Endothelial cell of umbilical vein (primary cell): ENCODE data around the gene DTL. TPM values are rescaled to one million over a fixed set of nuclear protein-coding genes. Genes with fewer than 3 reads are reported as not detected.

Experiments used
- BruUV-seq: library from RNA; stranded (reverse); fragments of 400-500 nt; replicated peaks from 2 replicates; lab custom pipeline; 2021; lab: Mats Ljungman, UMichigan
- CTCF ChIA-PET: fragments of 300-600, 350-600 bp; sonication (Branson Sonifier 250); formaldehyde crosslinking; loops from one replicate; lab custom pipeline; 2021; ENCODE audit warnings: antibody characterized with exemption, inconsistent platforms; lab: Charles Lee
- POLR2A ChIA-PET: fragments of 300-600, 350-600 bp; sonication (Branson Sonifier 250); formaldehyde crosslinking; loops from one replicate; lab custom pipeline; 2021; ENCODE audit warnings: antibody characterized with exemption, inconsistent platforms; lab: Charles Lee
- DNase-seq: peaks from one replicate; pipeline ENCODE4 v3.0.0-alpha.2; 2011; ENCODE audit warnings: low read depth, low spot score
- FAIRE-seq: peaks from 2 replicates; lab custom pipeline; 2011; peaks lifted over from hg19 to GRCh38; lab: Jason Lieb, UNC
- H2AFZ ChIP-seq: 2 replicates; pipeline ENCODE4 v1.6.0; 2012; ENCODE audit warnings: low read depth, low read length, control low read depth, inconsistent platforms
- H3K27ac ChIP-seq: 2 replicates; pipeline ENCODE4 v1.5.1; 2011; ENCODE audit warnings: low read depth, mild to moderate bottlenecking, control low read depth, low read length, moderate library complexity; ENCODE audit not compliant: insufficient read depth
- H3K27me3 ChIP-seq, 2 experiments: 2 replicates each; pipeline versions ENCODE4 v1.6.0 to v1.6.1; 2011; ENCODE audit warnings: low read length in 2 of 2, mixed read lengths in 1 of 2; ENCODE audit not compliant: control insufficient read depth in 2 of 2, insufficient read depth in 2 of 2
- H3K36me3 ChIP-seq, 2 experiments: 2 replicates in 1 of 2; 3 replicates in 1 of 2; pipeline ENCODE4 v1.5.1; 2011; ENCODE audit warnings: low read length in 2 of 2, mild to moderate bottlenecking in 1 of 2, moderate library complexity in 1 of 2; ENCODE audit not compliant: control insufficient read depth in 2 of 2, insufficient read depth in 2 of 2; ENCODE audit errors: extremely low read depth in 1 of 2
- H3K4me1 ChIP-seq: 3 replicates; pipeline ENCODE4 v1.5.1; 2011; ENCODE audit warnings: mild to moderate bottlenecking, low read length; ENCODE audit not compliant: control insufficient read depth, insufficient read depth; ENCODE audit errors: extremely low read depth
- H3K4me2 ChIP-seq: 2 replicates; pipeline ENCODE4 v1.6.1; 2011; ENCODE audit warnings: low read length, control low read depth, mixed read lengths; ENCODE audit not compliant: insufficient read depth
- H3K4me3 ChIP-seq, 3 experiments: fragments of 200-600 bp in 1 of 3; sonication (generic), shearing (Covaris generic) in 1 of 3; replicated peaks in 1 of 3; 2 replicates each; pipeline ENCODE4 v1.5.1; 2011 to 2016; ENCODE audit warnings: control low read depth in 3 of 3, low read length in 3 of 3, mild to moderate bottlenecking in 2 of 3, inconsistent platforms in 1 of 3, low read depth in 1 of 3, moderate library complexity in 1 of 3; ENCODE audit not compliant: insufficient read depth in 1 of 3
- H3K79me2 ChIP-seq: 2 replicates; pipeline ENCODE4 v1.6.0; 2012; ENCODE audit warnings: low read length, inconsistent platforms; ENCODE audit not compliant: control insufficient read depth, insufficient read depth
- H3K9ac ChIP-seq: replicated peaks from 2 replicates; pipeline ENCODE3; 2011; ENCODE audit warnings: low read length, control low read depth; ENCODE audit not compliant: insufficient read depth; ENCODE audit errors: extremely low read depth
- H3K9me1 ChIP-seq: replicated peaks from 3 replicates; pipeline ENCODE4 v1.6.0; 2011; ENCODE audit warnings: mild to moderate bottlenecking, low read length; ENCODE audit not compliant: control insufficient read depth, insufficient read depth; ENCODE audit errors: extremely low read depth
- H3K9me3 ChIP-seq: replicated peaks from 2 replicates; pipeline ENCODE4 v1.5.1; 2012; ENCODE audit warnings: low read length, inconsistent platforms; ENCODE audit not compliant: control insufficient read depth, insufficient read depth
- H4K20me1 ChIP-seq: replicated peaks from 2 replicates; pipeline ENCODE3; 2011; ENCODE audit warnings: mild to moderate bottlenecking, low read length; ENCODE audit not compliant: control insufficient read depth, insufficient read depth; ENCODE audit errors: extremely low read depth
- EZH2 ChIP-seq: IDR thresholded peaks from 2 replicates; pipeline ENCODE4 v1.6.1; 2012; ENCODE audit warnings: borderline replicate concordance, low read depth, mild to moderate bottlenecking, moderate library complexity, low read length, inconsistent platforms; ENCODE audit not compliant: severe bottlenecking
- FOS ChIP-seq: IDR thresholded peaks from 2 replicates; pipeline ENCODE4 v1.6.1; 2011; ENCODE audit warnings: mild to moderate bottlenecking, low read length, moderate library complexity, borderline replicate concordance; ENCODE audit not compliant: insufficient read depth
- GATA2 ChIP-seq: IDR thresholded peaks from 2 replicates; pipeline ENCODE4 v1.7.0; 2011; ENCODE audit warnings: low read depth, mild to moderate bottlenecking, moderate library complexity, mixed read lengths, low read length; ENCODE audit not compliant: insufficient read length, insufficient read depth
- JUN ChIP-seq: IDR thresholded peaks from 2 replicates; pipeline ENCODE4 v1.6.1; 2011; ENCODE audit warnings: borderline replicate concordance, low read depth; ENCODE audit not compliant: insufficient read length, insufficient read depth
- MYC ChIP-seq: IDR thresholded peaks from one replicate; pipeline ENCODE4 v1.6.1; 2011; ENCODE audit warnings: mild to moderate bottlenecking, low read depth, low read length
- POLR2A ChIP-seq: IDR thresholded peaks from 2 replicates; pipeline ENCODE4 v1.6.1; 2012; ENCODE audit warnings: low read depth, mild to moderate bottlenecking, control low read depth, low read length
- POLR2AphosphoS5 ChIP-seq: IDR thresholded peaks from 2 replicates; pipeline ENCODE4 v1.6.1; 2012; ENCODE audit warnings: low read depth, mild to moderate bottlenecking, control low read depth, low read length, moderate library complexity; ENCODE audit not compliant: insufficient read depth
- dilution Hi-C: fragments of 300-500 bp; cut with MboI; formaldehyde crosslinking; loops from one replicate; pipeline ENCODE4 v1.15.0; 2019; ENCODE audit warnings: low sequenced_read_pairs; ENCODE audit not compliant: extremely low pct_ligation_motif_present
- intact Hi-C: fragments of 100-400 bp; cut with micrococcal nuclease; formaldehyde crosslinking; loops from one replicate; pipeline ENCODE4 v1.10.0; 2022
- polyA plus RNA-seq, 4 experiments: library from polyadenylated mRNA; depleted of rRNA in 3 of 4; stranded (reverse) in 3 of 4; unstranded in 1 of 4; fragments of >200 nt; gene quantifications; 2 replicates each; pipeline versions ENCODE4 v1.2.1 to v1.2.3, GENCODE V29; 2011 to 2012; ENCODE audit warnings: missing spikeins in 1 of 4
- total RNA-seq: library from RNA; stranded (reverse); gene quantifications from 2 replicates; pipeline ENCODE4 v1.2.3, GENCODE V29; 2021
- TF ChIP-seq, protein P1 (sequence below): IDR thresholded peaks from 2 replicates; pipeline ENCODE4 v1.6.1; 2011; ENCODE audit not compliant: insufficient read depth, insufficient read length
- TF ChIP-seq, protein P2 (sequence below), 2 donors: IDR thresholded peaks; 1 replicate in 1 of 2; 2 replicates in 1 of 2; pipeline ENCODE4 v1.5.1; 2011; ENCODE audit warnings: low read length in 2 of 2, mild to moderate bottlenecking in 2 of 2, moderate library complexity in 2 of 2, control low read depth in 1 of 2, inconsistent platforms in 1 of 2, low read depth in 1 of 2; ENCODE audit not compliant: insufficient read depth in 1 of 2; ENCODE audit errors: extremely low read depth in 1 of 2

Gene DTL
- total and polyA plus RNA-seq, 2 donors (not counting 3 experiments of a cell fraction or from before 2014, with no cell fraction given) = 11.2 to 26.5 TPM

DNA sequence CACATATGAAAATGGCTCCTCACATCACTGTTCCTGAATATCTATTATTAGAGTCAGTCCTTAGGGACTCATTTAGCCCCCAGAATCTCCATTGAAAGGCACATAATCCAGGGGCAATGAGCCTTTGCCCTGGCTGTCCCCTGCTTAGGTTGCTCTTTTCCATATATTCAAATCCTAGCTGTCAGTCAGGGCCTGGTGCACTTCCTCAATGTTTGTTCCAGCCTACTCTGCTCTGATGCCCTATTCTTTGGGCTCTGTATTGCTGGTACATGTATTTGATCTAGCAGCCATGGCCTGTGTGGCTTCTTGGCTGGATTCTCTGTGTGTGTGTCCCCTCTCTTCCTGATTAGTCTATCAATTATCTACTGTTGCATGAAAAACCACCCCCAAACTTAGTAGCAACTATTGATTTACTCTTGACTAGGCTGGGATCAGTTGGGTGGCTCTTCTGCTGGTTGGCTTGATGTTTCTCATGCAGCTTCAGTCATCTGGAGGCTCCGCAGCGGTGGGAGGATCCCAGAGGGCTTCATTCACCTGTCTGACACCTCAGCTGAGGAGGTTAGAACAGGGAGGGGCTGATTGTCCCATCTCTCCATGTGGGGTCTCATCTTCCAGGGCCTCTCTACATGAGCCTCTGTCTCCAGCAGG, 107.5 kb downstream of the DTL start:
- Histone ChIP-seq H3K9me3 (no peaks in the 10 kb centered on the region), H3K4me2 (no peak overlapping the region), H3K36me3 (no peaks in the 10 kb centered on the region), H3K9me1 (no peaks in the 10 kb centered on the region), H3K9ac (no peak overlapping the region), H3K4me1 (no peaks in the 10 kb centered on the region), H4K20me1 (no peaks in the 10 kb centered on the region), H2AFZ (no peak overlapping the region), H3K79me2 (no peaks in the 10 kb centered on the region), H3K27me3 (no peaks in the 10 kb centered on the region), H3K4me3 (no peak overlapping the region), H3K27ac (no peak overlapping the region)
- ChIA-PET POLR2A (no interaction called here), CTCF (interaction anchor here (1.3 kb wide), 1 partner anchor 9 kb away, joined by 3 read pairs; no protein-coding TSS in a partner anchor)
- no TSS peak for BruUV-seq
- DNase-seq (no peak), FAIRE-seq (no peak)
- intact Hi-C loops (no loop called here), dilution Hi-C loops (no loop called here)
- TF ChIP-seq MYC = no peak
- TF ChIP-seq JUN = no peak
- TF ChIP-seq, protein P1, sequence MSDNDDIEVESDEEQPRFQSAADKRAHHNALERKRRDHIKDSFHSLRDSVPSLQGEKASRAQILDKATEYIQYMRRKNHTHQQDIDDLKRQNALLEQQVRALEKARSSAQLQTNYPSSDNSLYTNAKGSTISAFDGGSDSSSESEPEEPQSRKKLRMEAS = no peak
- TF ChIP-seq, protein P2, sequence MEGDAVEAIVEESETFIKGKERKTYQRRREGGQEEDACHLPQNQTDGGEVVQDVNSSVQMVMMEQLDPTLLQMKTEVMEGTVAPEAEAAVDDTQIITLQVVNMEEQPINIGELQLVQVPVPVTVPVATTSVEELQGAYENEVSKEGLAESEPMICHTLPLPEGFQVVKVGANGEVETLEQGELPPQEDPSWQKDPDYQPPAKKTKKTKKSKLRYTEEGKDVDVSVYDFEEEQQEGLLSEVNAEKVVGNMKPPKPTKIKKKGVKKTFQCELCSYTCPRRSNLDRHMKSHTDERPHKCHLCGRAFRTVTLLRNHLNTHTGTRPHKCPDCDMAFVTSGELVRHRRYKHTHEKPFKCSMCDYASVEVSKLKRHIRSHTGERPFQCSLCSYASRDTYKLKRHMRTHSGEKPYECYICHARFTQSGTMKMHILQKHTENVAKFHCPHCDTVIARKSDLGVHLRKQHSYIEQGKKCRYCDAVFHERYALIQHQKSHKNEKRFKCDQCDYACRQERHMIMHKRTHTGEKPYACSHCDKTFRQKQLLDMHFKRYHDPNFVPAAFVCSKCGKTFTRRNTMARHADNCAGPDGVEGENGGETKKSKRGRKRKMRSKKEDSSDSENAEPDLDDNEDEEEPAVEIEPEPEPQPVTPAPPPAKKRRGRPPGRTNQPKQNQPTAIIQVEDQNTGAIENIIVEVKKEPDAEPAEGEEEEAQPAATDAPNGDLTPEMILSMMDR (IDR thresholded peaks at IDR 0.05; ENCODE audit: extremely low read depth in 1 of 2, insufficient read depth in 1 of 2, low read depth in 1 of 2, low read length in 2 of 2) = no peak
- TF ChIP-seq GATA2 = no peak
- no peak for TF ChIP-seq POLR2AphosphoS5
- TF ChIP-seq EZH2 = no peak
- no peak for TF ChIP-seq FOS
- TF ChIP-seq POLR2A = no peak
